OCI-LY7 (cell line): ENCODE data around the gene GRID1.

ENCODE experiments used
- CTCF ChIP-seq: fragments of 200-600 bp; sonication (generic); conservative IDR thresholded peaks from 2 replicates; pipeline ENCODE4 v1.5.1; 2014; ENCODE audit warnings: mild to moderate bottlenecking, antibody characterized with exemption, low read length, moderate library complexity, mixed read lengths
- EZH2phosphoT487 ChIP-seq: fragments of 200-600 bp; sonication (generic); IDR thresholded peaks from 2 replicates; pipeline ENCODE4 v1.6.1; 2018; ENCODE audit warnings: low read depth, borderline replicate concordance, mild to moderate bottlenecking, mixed run types, antibody characterized with exemption, low read length, moderate library complexity, mixed read lengths

- no peak for TF ChIP-seq CTCF
- TF ChIP-seq EZH2phosphoT487 = no peak
Measured at GRCh38 chr10:85863301-85864172, 503.1 kb downstream of the GRID1 start.
